Neural crest cell (in vitro differentiated cells): ENCODE measurements around the gene SLCO4A1. TPM values are rescaled to one million over a fixed set of nuclear protein-coding genes. Genes with fewer than 3 reads are reported as not detected.

Experiments used
- DNase-seq: peaks from one replicate; pipeline ENCODE4 v3.0.0; 2021; ENCODE audit warnings: low read depth, mixed read lengths, low spot score
- H3K27ac Mint-ChIP-seq: one replicate; pipeline ENCODE4 v1.8.0; 2021; ENCODE audit warnings: mild to moderate bottlenecking, mixed read lengths; ENCODE audit not compliant: unreplicated experiment
- H3K27me3 Mint-ChIP-seq: 2 replicates; pipeline ENCODE4 v1.8.0; 2021; ENCODE audit warnings: low read depth, mild to moderate bottlenecking, mixed read lengths
- H3K36me3 Mint-ChIP-seq: 2 replicates; pipeline ENCODE4 v1.8.0; 2021; ENCODE audit warnings: low read depth, mild to moderate bottlenecking, mixed read lengths
- H3K4me1 Mint-ChIP-seq: 2 replicates; pipeline ENCODE4 v1.8.0; 2021; ENCODE audit warnings: mixed read lengths
- H3K4me3 Mint-ChIP-seq: one replicate; pipeline ENCODE4 v1.8.0; 2021; ENCODE audit warnings: mild to moderate bottlenecking, mixed read lengths
- H3K9me3 Mint-ChIP-seq: 2 replicates; pipeline ENCODE4 v1.8.0; 2021; ENCODE audit warnings: mixed read lengths
- long read RNA-seq: library from polyadenylated mRNA; unstranded; transcript quantifications from one replicate; pipeline ENCODE4 v2.0.0, GENCODE V29; 2020
- total RNA-seq: library from RNA; stranded (reverse); gene quantifications from 2 replicates; pipeline ENCODE4 v1.2.1, GENCODE V29; 2021
- TF ChIP-seq, protein P1 (sequence below): fragments of 200-600 bp; sonication (generic); conservative IDR thresholded peaks from 2 replicates; pipeline ENCODE4 v1.5.0; 2021; ENCODE audit warnings: antibody characterized with exemption, mild to moderate bottlenecking

SLCO4A1 gene
- total RNA-seq: 7.0 and 8.2 TPM in 2 replicates
- long read RNA-seq, partial matches to known transcripts: 0 of 4 reads
- long read RNA-seq, other reads (novel, unspliced or antisense): 2 of 4 reads

DNA sequence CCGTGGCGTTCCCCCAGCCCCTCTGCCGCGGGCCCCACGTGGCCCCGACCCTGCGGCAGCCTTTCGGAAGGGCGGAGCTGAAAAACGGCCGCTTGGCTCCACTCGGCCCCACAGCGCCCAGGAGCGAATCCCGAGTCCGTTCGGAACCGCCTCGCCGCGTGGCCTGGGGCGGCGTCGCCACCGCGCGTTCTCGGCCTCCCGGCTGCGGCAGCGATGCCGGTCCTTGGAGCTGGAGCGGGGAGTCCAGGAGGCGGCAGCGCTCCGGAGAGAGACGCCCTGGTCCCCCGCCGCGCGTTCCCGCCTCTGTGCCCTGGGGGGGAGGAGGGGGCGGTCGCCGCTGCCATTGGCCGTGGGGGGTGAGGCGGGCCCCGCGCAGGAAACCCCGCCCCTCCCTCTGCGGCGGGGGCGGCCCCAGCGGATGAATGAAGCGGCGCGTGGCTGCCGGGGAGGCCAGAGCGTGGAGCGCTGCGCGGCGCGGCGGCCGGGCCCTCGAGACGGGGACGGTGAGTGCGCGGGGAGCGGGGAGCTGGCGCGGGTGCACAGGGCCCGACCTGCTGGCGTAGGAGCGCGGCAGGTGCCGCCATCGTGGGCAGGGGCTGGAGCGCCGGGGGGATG lies at the start of gene SLCO4A1:
Gene SLCO4A1, plus strand, starts transcription at position 453 of the 615 bp plus-strand sequence. CDS start 13,952 bp downstream, outside the sequence.
- peaks cover 12% of the 10 kb centered on the region for H3K4me1 Mint-ChIP-seq
- no peaks in the 10 kb centered on the region for H3K36me3 Mint-ChIP-seq
- H3K27me3 Mint-ChIP-seq: peaks cover 74% of the 10 kb centered on the region
- H3K4me3 Mint-ChIP-seq: peak within 1 kb of the TSS; percentile 84
- no peaks in the 10 kb centered on the region for H3K9me3 Mint-ChIP-seq
- no peak within 1 kb of the TSS for H3K27ac Mint-ChIP-seq
- TF ChIP-seq, protein P1, sequence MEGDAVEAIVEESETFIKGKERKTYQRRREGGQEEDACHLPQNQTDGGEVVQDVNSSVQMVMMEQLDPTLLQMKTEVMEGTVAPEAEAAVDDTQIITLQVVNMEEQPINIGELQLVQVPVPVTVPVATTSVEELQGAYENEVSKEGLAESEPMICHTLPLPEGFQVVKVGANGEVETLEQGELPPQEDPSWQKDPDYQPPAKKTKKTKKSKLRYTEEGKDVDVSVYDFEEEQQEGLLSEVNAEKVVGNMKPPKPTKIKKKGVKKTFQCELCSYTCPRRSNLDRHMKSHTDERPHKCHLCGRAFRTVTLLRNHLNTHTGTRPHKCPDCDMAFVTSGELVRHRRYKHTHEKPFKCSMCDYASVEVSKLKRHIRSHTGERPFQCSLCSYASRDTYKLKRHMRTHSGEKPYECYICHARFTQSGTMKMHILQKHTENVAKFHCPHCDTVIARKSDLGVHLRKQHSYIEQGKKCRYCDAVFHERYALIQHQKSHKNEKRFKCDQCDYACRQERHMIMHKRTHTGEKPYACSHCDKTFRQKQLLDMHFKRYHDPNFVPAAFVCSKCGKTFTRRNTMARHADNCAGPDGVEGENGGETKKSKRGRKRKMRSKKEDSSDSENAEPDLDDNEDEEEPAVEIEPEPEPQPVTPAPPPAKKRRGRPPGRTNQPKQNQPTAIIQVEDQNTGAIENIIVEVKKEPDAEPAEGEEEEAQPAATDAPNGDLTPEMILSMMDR: no peak
- DNase-seq: peak; percentile 50

GRCh38 chr20:62592506-62593177 lies 49.7 kb upstream of the SLCO4A1 start:
- no peak for DNase-seq
- Mint-ChIP-seq H3K4me1 (no peaks in the 10 kb centered on the region), H3K4me3 (no peak overlapping the region), H3K27ac (no peak overlapping the region), H3K36me3 (no peaks in the 10 kb centered on the region), H3K27me3 (peaks cover 21% of the 10 kb centered on the region), H3K9me3 (no peaks in the 10 kb centered on the region)
- TF ChIP-seq, protein P1: no peak

GRCh38 chr20:62593616-62594015 lies 48.7 kb upstream of the SLCO4A1 start:
- DNase-seq: no peak
- Mint-ChIP-seq H3K4me3 (no peak overlapping the region), H3K36me3 (no peaks in the 10 kb centered on the region), H3K9me3 (no peaks in the 10 kb centered on the region), H3K27me3 (peaks cover 29% of the 10 kb centered on the region), H3K4me1 (no peaks in the 10 kb centered on the region), H3K27ac (no peak overlapping the region)
- TF ChIP-seq, protein P1: no peak

- DNase-seq: no peak
- H3K27me3 Mint-ChIP-seq: peaks cover 31% of the 10 kb centered on the region
- no peak overlapping the region for H3K27ac Mint-ChIP-seq
- no peaks in the 10 kb centered on the region for H3K9me3 Mint-ChIP-seq
- H3K36me3 Mint-ChIP-seq: no peaks in the 10 kb centered on the region
- no peak overlapping the region for H3K4me3 Mint-ChIP-seq
- no peaks in the 10 kb centered on the region for H3K4me1 Mint-ChIP-seq
- TF ChIP-seq, protein P1: no peak
Measured at GRCh38 chr20:62595069-62595468, 47.2 kb upstream of the SLCO4A1 start.

DNA sequence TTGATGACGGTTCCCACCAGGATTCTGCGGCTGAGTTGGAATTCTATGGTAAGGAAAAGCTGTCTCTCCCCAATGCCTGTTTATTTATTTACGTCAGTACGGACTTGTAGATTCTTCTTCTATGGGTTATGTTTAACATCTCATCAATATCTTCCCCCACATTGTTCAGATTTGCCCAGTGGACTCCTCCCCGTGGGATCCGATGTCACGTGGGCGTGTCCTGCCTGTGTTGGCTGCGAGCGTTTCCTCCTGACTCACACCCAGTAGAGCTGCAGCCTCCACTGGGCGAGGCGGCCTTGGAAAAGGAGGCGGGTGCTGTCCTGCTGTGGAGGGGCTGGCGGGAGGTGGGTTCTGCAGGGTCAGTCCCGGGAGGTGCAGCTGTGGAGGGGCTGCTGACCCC lies 46.8 kb upstream of the SLCO4A1 start:
- peaks cover 32% of the 10 kb centered on the region for H3K27me3 Mint-ChIP-seq

More for the DNA sequence above, 46.8 kb upstream of the SLCO4A1 start:
- Mint-ChIP-seq H3K4me1 (no peaks in the 10 kb centered on the region), H3K4me3 (no peak overlapping the region), H3K36me3 (no peaks in the 10 kb centered on the region), H3K9me3 (no peaks in the 10 kb centered on the region), H3K27ac (no peak overlapping the region)
- TF ChIP-seq, protein P1: no peak
- no peak for DNase-seq
